ENCODE data around the gene ADAM8.
"Not testable (repeated sequence)": the region's sequence is repeated elsewhere in the genome, so short reads cannot be mapped to it uniquely, and the experiment has no call there.

ADAM8 gene

GRCh38 chr10:133267829-133268228 lies 8.8 kb downstream of the ADAM8 start:
- no peak for DNase-seq (ENCODE audit: low spot score)

- no peak for DNase-seq (ENCODE audit: low spot score)
Observed at GRCh38 chr10:133267293-133267692, 9.4 kb downstream of the ADAM8 start.

- no peak for DNase-seq (ENCODE audit: low spot score)
Observed at GRCh38 chr10:133266056-133266795, 10.4 kb downstream of the ADAM8 start.

GRCh38 chr10:133265052-133265451 lies 11.6 kb downstream of the ADAM8 start:
- not testable (repeated sequence) for DNase-seq (ENCODE audit: low spot score)

- DNase-seq (ENCODE audit: low spot score): no peak
Observed at GRCh38 chr10:133264461-133264860, 12.2 kb downstream of the ADAM8 start.

- DNase-seq (ENCODE audit: low spot score): no peak
Observed at GRCh38 chr10:133263674-133264073, 13.0 kb downstream of the ADAM8 start.

- DNase-seq (ENCODE audit: low spot score): no peak
Observed at GRCh38 chr10:133262696-133263095, 14.0 kb downstream of the ADAM8 start.

- peak; percentile 79 for DNase-seq (ENCODE audit: low spot score)
Observed at GRCh38 chr10:133261726-133262325, 14.8 kb downstream of the ADAM8 start.

- peak; percentile 43 for DNase-seq (ENCODE audit: low spot score)
Observed at GRCh38 chr10:133260895-133261725, 15.6 kb downstream of the ADAM8 start.

- DNase-seq (ENCODE audit: low spot score): no peak
Observed at GRCh38 chr10:133259602-133259989, 17.1 kb downstream of the ADAM8 start.

GRCh38 chr10:133258818-133259601 lies 17.7 kb downstream of the ADAM8 start:
- DNase-seq (ENCODE audit: low spot score): peak; percentile 72

- DNase-seq (ENCODE audit: low spot score): no peak
Observed at GRCh38 chr10:133258066-133258817, 18.4 kb downstream of the ADAM8 start.

GRCh38 chr10:133257489-133258065 lies 19.1 kb downstream of the ADAM8 start:
- peak; percentile 48 for DNase-seq (ENCODE audit: low spot score)

- no peak for DNase-seq (ENCODE audit: low spot score)
Observed at GRCh38 chr10:133255323-133255722, 21.3 kb downstream of the ADAM8 start.

- DNase-seq (ENCODE audit: low spot score): no peak
Observed at GRCh38 chr10:133254421-133255120, 22.1 kb downstream of the ADAM8 start.

GRCh38 chr10:133253361-133253955 lies 23.2 kb downstream of the ADAM8 start:
- no peak for DNase-seq (ENCODE audit: low spot score)

GRCh38 chr10:133252223-133252552 lies 24.5 kb downstream of the ADAM8 start:
- no peak for DNase-seq (ENCODE audit: low spot score)

- no peak for DNase-seq (ENCODE audit: low spot score)
Observed at GRCh38 chr10:133251388-133252222, 25.1 kb downstream of the ADAM8 start.

Data from Ammon's horn (tissue), 1 donor.